Measurements from ENCODE around the gene CSNK1E.
A peak's percentile ranks its signal among the peaks of the same experiment; 100 is the strongest.

GRCh38 chr22:38305471-38306448 is 11.5 kb downstream of the CSNK1E start:
- TF ChIP-seq CTCF (conservative IDR thresholded peaks at IDR 0.05; ENCODE audit: low read depth, low read length) = no peak
- TF ChIP-seq RFX5 (IDR thresholded peaks at IDR 0.05; ENCODE audit: low read depth, low read length) = no peak
- no peak for TF ChIP-seq MAFK (IDR thresholded peaks at IDR 0.05; ENCODE audit: low read depth, low read length)
- TF ChIP-seq POLR2A (IDR thresholded peaks at IDR 0.05; ENCODE audit: low read depth, low read length) = no peak
- TF ChIP-seq USF2 (IDR thresholded peaks at IDR 0.05; ENCODE audit: low read depth, low read length) = no peak
- no peak; the same call in 1 of the 2 replicates for TF ChIP-seq CEBPB (IDR thresholded peaks at IDR 0.05; ENCODE audit: low read depth, low read length)
- TF ChIP-seq BHLHE40 (IDR thresholded peaks at IDR 0.05; ENCODE audit: low read depth, low read length) = no peak
- TF ChIP-seq MXI1 (IDR thresholded peaks at IDR 0.05; ENCODE audit: borderline replicate concordance, low read depth, low read length) = no peak
- TF ChIP-seq SMC3 (IDR thresholded peaks at IDR 0.05; ENCODE audit: low read depth, low read length) = no peak
- no peak for TF ChIP-seq MAZ (IDR thresholded peaks at IDR 0.05; ENCODE audit: borderline replicate concordance, low read depth, low read length)
- TF ChIP-seq CHD1 (IDR thresholded peaks at IDR 0.05; ENCODE audit: low read depth, low read length) = no peak
- TF ChIP-seq FOS (IDR thresholded peaks at IDR 0.05; ENCODE audit: low read depth, low read length) = 0 out of 2 replicates have a peak, but pooled peaks have one; percentile 21
- TF ChIP-seq RCOR1 (IDR thresholded peaks at IDR 0.05; ENCODE audit: insufficient replicate concordance, low read length) = no peak
- TF ChIP-seq NFE2L2 (IDR thresholded peaks at IDR 0.05; ENCODE audit: low read depth, low read length) = no peak

Measured in IMR-90 (cell line).